Middle frontal gyrus (tissue), 1 donor: ENCODE data around the gene DPP6.

Source experiments
- DNase-seq: peaks from one replicate; pipeline ENCODE4 v3.0.0-alpha.2; 2015; ENCODE audit warnings: low spot score; ENCODE audit errors: extremely low spot score

Gene DPP6

DNA sequence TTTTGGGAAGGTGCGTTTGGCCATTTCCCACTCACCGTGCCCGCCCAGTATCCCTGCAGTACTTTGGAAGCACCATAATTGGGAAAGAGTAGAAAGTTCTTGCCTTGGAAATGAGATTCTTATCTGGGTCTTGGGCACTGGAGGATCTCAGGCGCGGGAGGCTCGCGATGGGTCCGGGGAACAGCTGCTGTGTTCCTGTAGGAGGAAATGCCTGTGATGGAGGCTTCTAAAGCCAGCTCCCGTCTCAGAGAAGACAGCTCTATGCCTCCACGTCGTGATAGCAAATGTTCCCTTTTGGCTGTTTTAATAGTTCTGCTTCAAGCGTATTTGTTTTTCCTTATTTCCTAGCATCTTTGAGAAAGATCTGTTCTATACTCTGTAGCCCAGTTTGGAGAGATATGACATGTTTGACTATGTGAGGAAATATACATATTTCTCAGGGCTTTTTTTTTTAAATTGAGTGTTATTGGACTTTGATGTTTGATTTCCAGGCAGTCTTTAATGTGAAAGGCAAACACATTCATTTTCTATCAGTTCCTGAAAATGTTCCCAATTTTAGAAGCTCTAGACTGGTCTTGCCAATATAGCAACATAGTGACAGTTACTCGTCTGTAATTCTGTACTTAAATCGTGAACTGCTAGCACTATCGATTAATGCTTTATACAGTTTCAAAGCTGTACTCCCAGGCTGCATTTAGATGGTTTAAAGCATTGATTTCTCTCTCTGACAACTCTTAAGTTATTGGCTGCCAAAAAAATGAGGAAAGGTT lies 280.8 kb downstream of the DPP6 start:
- no peak for DNase-seq

DNA sequence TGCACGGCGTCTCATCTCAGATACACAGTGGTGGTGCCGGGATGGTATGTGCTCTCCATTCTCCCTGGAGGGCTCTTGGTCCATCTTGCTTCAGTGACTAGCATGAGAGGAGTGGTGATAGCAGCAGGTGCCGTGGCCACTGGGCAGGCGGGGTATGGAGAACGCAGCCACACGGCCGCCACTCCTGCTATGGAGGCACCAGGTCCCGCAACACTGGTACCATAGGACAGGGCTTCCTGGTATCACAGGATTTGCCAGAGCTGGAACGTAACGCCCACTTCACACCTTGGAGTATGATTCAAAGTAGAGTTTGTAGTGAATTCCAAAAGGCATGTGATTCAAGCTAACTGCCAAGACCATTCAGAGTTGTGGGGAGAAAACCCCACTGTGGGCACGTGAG lies 284.1 kb downstream of the DPP6 start:
- no peak for DNase-seq

GRCh38 chr7:154338701-154339506 lies 286.7 kb downstream of the DPP6 start:
- DNase-seq = no peak

DNA sequence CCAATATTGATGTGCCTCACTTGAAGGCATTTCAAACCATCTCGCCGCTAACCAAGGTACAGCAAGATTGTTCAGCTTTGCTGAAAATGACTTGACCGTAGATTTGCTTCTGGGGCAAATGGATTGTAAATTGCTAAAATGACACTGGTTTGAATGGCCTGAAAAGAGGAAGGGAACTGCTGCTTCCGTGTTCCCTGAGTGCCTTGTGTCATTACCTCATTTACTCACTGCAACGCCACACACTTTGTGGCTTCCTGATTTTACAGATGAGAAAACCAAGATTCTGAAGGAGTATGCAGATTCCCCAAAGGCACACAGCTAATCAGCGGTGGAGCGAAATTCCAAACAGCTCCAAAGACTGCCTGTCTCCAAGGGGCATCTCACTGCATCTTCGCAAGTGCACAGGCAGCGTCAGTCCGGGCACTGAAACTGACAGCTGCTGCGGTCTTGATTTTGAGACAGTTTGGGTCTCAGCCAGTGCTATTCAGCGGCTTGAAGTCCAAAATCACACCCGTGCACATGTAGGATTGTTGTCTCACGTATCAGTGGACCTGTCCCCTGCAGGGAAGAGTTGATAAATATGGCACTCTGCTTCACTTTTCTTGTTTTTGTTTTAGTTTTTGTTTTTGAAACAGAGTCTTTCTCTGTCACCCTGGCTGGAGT lies 290.9 kb downstream of the DPP6 start:
- no peak for DNase-seq

GRCh38 chr7:154343778-154344412 lies 291.7 kb downstream of the DPP6 start:
- DNase-seq = no peak

DNA sequence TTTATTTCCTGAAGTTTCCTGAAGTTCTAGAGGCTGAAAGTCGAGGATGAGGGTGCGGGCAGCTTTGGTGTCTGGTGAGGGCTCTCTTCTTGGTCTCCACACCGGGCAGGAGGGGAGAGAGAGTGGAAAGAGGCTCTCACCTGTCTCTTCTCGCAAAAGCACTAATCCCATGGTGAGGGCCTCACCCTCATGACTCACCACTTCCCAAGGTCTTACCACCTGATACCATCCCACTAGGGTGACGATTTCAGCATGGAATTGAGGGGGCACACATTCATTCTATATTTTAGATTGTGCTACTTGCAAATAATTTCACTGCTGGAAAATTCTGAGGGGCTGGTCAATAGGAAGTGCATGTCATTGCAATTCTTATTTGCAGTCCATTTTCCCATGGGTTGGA lies 292.9 kb downstream of the DPP6 start:
- no peak for DNase-seq

DNA sequence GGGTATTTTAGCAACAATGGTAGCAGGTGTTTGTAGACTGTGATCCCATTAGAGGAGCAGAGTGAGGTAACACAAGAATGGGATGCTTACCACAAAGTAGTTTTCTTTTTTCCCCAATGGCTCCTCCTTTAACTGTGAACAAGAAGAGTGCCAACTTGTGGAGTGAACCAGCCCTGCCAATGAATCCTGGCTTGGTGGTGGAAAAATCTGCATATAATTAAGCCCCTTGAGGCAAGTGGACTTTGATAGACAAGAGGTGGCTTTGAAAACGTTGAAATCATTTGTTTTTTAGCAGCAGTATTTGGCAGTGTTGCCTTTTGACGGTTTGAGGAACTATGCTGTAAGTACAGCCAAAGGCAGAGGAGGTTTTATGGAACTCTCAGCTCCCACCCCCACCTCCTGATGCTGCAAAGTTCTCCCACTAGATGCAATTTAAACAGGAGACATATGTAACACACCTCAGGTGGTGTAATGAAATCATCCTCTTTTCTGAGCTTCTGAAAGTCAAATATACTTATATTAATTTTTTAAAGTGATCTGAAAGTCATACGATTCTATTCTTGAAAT lies 295.6 kb downstream of the DPP6 start:
- DNase-seq = no peak

GRCh38 chr7:154350892-154351291 lies 298.7 kb downstream of the DPP6 start:
- no peak for DNase-seq

DNA sequence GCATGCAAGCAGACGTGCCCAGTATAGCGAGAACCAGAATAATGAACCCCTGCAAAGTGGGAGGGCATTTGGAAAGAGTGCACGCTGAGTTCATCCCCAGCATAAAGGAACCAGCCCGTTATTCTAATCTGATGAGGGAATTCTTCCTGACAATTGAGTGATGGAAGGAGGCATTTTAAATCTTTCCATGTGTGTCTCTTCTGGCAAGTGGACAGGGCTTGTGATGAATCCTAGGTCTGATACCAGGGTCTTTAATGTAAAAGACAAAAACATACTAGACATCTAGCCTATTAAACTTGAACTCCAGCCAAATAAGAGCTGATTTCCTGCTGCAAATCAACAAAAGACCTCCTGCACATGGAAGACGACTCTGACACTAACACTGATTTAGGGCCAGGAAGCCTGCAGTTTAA lies 301.2 kb downstream of the DPP6 start:
- DNase-seq = no peak

DNA sequence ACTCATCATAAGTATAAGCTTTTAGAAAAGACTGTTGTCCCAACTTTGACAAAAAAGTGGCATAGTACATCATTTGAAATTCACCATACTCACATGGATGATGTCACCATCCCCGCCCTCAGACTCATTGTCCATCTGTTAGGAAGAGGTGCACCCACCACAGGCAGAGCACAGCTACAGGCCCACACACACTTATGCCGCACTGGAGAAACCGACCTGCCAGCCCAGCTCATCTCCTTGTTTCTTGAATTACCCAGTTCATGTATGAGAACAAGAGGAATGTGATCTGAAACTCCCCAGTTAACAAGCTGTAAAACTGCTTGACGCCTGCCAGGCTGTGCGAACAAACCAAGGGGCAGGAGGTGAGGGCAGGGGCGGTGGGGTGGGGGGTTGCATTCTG lies 312.0 kb downstream of the DPP6 start:
- DNase-seq = peak; percentile 29

GRCh38 chr7:154371424-154371823 lies 319.2 kb downstream of the DPP6 start:
- DNase-seq = no peak

DNA sequence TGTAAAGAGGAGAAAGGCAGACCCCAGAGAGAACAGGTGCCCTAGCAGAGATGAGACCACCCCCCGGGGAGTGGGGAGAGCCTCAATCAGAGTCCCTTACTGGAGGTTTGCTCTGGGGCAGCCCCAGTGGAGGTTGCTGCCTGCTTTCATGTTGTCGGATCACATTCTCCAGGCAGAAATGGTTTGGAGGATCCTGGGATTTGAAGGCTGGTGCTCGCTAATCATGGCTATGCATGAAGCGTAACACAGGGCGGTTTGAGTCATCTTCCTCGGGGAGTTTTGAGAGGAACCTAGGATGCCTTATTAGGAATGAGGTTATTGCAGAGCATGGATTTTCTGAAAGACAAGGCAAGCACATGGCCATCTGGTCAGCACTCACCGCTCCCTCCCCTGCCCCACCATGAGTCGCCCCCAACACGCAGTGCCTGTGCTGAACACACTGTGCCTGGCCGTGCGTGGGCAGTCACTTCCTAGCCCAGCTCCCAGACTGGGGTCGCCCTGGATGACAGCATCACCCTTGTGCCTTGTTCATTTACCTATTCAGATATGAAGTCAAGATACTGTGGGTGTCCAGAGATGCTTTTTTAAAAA lies 319.9 kb downstream of the DPP6 start:
- no peak for DNase-seq

DNA sequence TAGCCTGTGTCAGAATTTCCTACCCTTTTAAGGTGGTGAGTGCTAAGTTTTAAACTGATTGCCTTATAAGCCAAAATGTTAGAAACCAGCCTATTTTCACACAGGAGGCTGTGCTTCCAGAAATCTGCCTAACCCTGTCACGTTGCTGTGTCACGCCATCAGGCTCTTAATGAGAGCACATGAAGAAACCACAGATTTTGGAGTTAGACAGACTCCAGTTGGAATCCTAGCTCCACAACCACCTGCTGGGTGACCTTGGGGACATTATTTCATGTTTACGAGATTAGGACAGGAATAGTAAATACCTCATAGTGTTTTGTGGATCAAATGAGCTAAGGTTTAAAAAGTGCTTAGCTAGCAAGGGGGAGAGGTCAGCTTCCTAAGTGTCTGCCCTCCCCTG lies 321.8 kb downstream of the DPP6 start:
- no peak for DNase-seq

- DNase-seq = no peak
These were observed 323.8 kb downstream of the DPP6 start for GRCh38 chr7:154375956-154376355.

GRCh38 chr7:154380771-154381170 lies 328.6 kb downstream of the DPP6 start:
- DNase-seq = no peak

DNA sequence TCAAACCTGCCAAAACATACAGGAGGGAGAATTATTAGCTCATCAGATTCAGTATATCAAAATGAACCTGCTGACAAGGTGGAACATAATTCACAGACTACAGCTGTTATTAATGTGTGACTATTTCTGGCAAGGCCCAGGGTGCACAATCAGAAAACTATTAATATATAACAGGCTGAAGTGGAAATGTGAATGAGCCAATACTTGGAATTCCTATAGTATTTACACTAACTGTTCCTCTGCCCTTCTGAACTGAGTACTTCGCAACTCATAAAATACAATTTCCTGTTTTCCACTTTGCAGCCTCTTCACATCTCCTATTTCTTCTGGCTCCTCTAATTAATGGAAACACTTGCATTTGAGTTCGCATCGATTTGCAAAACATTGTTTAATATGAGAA lies 330.8 kb downstream of the DPP6 start:
- DNase-seq = no peak

DNA sequence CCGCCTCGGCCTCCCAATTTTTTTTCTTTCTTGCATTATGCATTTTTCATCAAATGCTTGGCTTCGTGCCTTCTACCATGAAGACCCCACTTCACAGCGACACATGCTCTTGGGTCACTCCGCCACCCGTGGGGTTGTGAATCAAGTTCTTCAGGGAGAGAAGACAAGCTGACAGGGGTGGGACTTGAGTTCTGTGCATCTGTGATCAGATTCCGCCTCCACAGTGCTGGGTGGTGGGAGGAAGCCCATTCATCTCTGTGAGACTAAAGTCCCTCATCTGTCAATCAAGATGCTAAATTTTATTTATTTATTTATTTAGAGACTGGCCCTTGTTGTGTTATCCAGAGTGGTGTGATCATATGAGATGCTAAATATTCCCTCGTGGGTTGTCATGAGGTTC lies 333.0 kb downstream of the DPP6 start:
- DNase-seq = no peak

GRCh38 chr7:154387252-154387651 lies 335.1 kb downstream of the DPP6 start:
- DNase-seq = no peak

- DNase-seq = no peak
These were observed 336.2 kb downstream of the DPP6 start for GRCh38 chr7:154388412-154388811.

DNA sequence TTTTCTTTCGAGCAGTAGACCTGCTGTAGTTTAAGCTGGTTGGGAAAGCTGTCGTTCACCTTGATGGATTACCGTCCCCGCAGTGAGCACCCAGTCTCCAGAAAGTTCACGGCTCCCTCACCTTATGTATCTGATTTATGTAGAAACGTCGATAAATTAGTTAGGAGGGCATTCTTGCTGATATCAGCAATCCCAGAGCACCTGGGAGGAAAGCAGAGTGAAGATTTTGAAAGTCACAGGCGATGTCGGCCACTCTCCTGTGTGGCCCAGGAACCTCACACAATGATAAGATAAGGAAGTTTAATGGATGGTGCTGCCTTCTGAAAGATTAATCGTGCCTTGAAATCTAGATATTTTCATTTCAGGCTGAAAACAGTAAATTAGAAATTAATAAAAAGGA lies 336.8 kb downstream of the DPP6 start:
- DNase-seq = no peak

DNA sequence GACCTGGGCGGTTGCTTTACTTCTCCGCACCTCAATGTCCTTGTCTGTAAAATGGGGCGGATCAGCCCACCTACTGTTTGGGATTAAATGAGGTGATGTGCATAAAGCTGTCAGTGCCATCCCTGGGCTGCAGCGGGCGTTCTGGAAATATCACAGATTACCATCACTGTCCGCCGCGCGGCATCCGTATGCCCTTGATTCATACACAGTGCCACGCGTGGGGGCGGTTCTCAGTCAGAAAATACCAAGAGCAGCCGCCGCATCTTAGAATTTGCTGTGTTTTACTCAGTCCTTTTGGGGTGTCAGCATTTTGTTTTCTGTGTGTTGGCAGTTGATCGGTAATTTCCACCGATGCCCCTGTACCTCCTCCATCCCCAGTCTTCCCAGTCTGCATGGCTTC lies 338.8 kb downstream of the DPP6 start:
- DNase-seq = no peak
